ENCODE measurements around the gene HERC2.
"Not testable (repeated sequence)": the region's sequence is repeated elsewhere in the genome, so short reads cannot be mapped to it uniquely, and the experiment has no call there.

DNA sequence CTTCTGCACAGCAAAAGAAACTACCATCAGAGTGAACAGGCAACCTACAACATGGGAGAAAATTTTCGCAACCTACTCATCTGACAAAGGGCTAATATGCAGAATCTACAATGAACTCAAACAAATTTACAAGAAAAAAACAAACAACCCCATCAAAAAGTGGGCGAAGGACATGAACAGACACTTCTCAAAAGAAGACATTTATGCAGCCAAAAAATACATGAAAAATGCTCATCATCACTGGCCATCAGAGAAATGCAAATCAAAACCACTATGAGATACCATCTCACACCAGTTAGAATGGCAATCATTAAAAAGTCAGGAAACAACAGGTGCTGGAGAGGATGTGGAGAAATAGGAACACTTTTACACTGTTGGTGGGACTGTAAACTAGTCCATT lies 16.3 kb downstream of the HERC2 start:
- TF ChIP-seq, protein P1, sequence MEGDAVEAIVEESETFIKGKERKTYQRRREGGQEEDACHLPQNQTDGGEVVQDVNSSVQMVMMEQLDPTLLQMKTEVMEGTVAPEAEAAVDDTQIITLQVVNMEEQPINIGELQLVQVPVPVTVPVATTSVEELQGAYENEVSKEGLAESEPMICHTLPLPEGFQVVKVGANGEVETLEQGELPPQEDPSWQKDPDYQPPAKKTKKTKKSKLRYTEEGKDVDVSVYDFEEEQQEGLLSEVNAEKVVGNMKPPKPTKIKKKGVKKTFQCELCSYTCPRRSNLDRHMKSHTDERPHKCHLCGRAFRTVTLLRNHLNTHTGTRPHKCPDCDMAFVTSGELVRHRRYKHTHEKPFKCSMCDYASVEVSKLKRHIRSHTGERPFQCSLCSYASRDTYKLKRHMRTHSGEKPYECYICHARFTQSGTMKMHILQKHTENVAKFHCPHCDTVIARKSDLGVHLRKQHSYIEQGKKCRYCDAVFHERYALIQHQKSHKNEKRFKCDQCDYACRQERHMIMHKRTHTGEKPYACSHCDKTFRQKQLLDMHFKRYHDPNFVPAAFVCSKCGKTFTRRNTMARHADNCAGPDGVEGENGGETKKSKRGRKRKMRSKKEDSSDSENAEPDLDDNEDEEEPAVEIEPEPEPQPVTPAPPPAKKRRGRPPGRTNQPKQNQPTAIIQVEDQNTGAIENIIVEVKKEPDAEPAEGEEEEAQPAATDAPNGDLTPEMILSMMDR (IDR thresholded peaks at IDR 0.05; ENCODE audit: insufficient read depth, low read length, poor library complexity, severe bottlenecking) = not testable (repeated sequence)
- not testable (repeated sequence) for TF ChIP-seq EZH2phosphoT487 (conservative IDR thresholded peaks at IDR 0.05; ENCODE audit: low read length)
